Sigmoid colon (tissue), 4 donors: ENCODE data around the gene SSUH2.

Experiments
- EP300 ChIP-seq, 4 donors: sonication (generic); formaldehyde crosslinking; IDR thresholded peaks; one replicate each; pipeline ENCODE4 v1.6.1; 2017; ENCODE audit warnings: antibody characterized with exemption in 4 of 4
- POLR2A ChIP-seq, 2 donors: fragments of 450-650 bp; IDR thresholded peaks; one replicate each; pipeline ENCODE4 v1.6.1; 2016; ENCODE audit warnings: antibody characterized with exemption in 2 of 2, mild to moderate bottlenecking in 2 of 2, moderate library complexity in 2 of 2
- POLR2AphosphoS5 ChIP-seq, 4 donors: sonication (generic); formaldehyde crosslinking; IDR thresholded peaks; one replicate each; pipeline ENCODE4 v1.6.1; 2017; ENCODE audit warnings: antibody characterized with exemption in 4 of 4
- TF ChIP-seq, protein P1 (sequence below), 4 experiments: fragments of 450-650 bp in 3 of 4; fragments of 200-600 bp in 1 of 4; IDR thresholded peaks; one replicate each; pipeline ENCODE4 v1.5.1; 2016 to 2019; ENCODE audit warnings: antibody characterized with exemption in 4 of 4, mild to moderate bottlenecking in 3 of 4, moderate library complexity in 2 of 4

DNA sequence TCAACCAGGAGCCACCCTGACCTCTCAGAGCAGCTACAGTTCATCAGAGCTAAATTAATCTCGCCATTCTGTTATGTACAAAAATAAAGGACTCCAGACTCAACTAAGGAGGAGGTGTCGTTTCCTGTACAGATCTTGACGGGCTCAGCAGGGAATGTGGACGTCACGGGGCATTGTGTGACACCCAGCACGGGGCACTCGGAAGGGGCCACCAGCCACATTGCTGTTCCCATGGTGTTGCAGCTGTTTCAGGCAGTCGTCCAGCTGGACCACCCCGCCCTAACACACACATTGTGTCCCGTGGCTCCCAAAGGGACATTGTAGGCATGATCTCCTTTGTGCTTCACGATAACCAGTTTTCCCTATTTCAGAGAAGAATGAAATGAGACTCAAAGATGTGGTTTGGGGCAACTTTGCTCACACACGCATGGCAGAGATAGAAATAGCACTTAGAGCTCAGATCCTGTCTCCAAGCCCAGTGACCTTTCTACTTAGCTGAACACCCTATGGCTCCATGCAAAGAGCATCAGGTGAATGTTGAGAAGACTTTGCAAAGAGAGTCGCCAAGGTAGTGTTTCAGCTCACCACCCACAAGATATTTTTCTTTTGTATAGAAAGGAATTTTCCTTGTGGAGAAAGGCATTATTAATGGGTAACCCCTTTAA lies 5.5 kb downstream of the SSUH2 start:
- TF ChIP-seq, protein P1, sequence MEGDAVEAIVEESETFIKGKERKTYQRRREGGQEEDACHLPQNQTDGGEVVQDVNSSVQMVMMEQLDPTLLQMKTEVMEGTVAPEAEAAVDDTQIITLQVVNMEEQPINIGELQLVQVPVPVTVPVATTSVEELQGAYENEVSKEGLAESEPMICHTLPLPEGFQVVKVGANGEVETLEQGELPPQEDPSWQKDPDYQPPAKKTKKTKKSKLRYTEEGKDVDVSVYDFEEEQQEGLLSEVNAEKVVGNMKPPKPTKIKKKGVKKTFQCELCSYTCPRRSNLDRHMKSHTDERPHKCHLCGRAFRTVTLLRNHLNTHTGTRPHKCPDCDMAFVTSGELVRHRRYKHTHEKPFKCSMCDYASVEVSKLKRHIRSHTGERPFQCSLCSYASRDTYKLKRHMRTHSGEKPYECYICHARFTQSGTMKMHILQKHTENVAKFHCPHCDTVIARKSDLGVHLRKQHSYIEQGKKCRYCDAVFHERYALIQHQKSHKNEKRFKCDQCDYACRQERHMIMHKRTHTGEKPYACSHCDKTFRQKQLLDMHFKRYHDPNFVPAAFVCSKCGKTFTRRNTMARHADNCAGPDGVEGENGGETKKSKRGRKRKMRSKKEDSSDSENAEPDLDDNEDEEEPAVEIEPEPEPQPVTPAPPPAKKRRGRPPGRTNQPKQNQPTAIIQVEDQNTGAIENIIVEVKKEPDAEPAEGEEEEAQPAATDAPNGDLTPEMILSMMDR (IDR thresholded peaks at IDR 0.05) = no peak
- TF ChIP-seq POLR2A (IDR thresholded peaks at IDR 0.05) (no peak), POLR2AphosphoS5 (IDR thresholded peaks at IDR 0.05) (no peak), EP300 (IDR thresholded peaks at IDR 0.05) (no peak)
